ENCODE measurements around the gene MRPL28. TPM values are rescaled to one million over a fixed set of nuclear protein-coding genes. Genes with fewer than 3 reads are reported as not detected.
A peak's percentile ranks its signal among the peaks of the same experiment; 100 is the strongest.
"Not testable (repeated sequence)": the region's sequence is repeated elsewhere in the genome, so short reads cannot be mapped to it uniquely, and the experiment has no call there.

Gene MRPL28
- total RNA-seq, 8 experiments from 2014 or later, result 57.8 to 117 (median 82.2) TPM

- H3K4me1 ChIP-seq (replicated peaks in 1 of 2), result peaks cover 7 to 8% of the 10 kb centered on the region in 2 donors
- no peak overlapping the region for H3K4me3 ChIP-seq
- WGBS, 10 experiments, result 79 to 100% (median 100%) methylated on average over 1 to 6 of the region's 6 CpGs; no CpG with 5 or more reads in 3 of the 10 experiments
- in situ Hi-C loops (cut with MboI; ENCODE audit: low pct_unique_long_range_greater_than_20kb in 2 of 9, low sequenced_read_pairs in 9 of 9, unreplicated experiment in 9 of 9), result no loop called here
- no peak for ATAC-seq (replicated peaks in 6 of 8)
- H3K27ac ChIP-seq, result no peak overlapping the region
These were observed 23.1 kb downstream of the MRPL28 start for GRCh38 chr16:347203-347602.

- ATAC-seq (replicated peaks in 6 of 8), result no peak
- Histone ChIP-seq H3K4me1 (replicated peaks in 1 of 2) (peaks cover 7 to 8% of the 10 kb centered on the region in 2 donors), H3K27ac (no peak overlapping the region), H3K4me3 (no peak overlapping the region)
- 80 to 100% (median 93%) methylated on average over 1 to 7 of the region's 15 CpGs; no CpG with 5 or more reads in 3 of the 10 experiments for WGBS, 10 experiments
- in situ Hi-C loops (cut with MboI; ENCODE audit: low pct_unique_long_range_greater_than_20kb in 2 of 9, low sequenced_read_pairs in 9 of 9, unreplicated experiment in 9 of 9), result no loop called here
These were observed 23.8 kb downstream of the MRPL28 start for GRCh38 chr16:346587-346986.

GRCh38 chr16:345772-346171 lies 24.6 kb downstream of the MRPL28 start:
- Histone ChIP-seq H3K27ac (no peak overlapping the region), H3K4me1 (replicated peaks in 1 of 2) (peaks cover 0 to 2% of the 10 kb centered on the region in 2 donors), H3K4me3 (no peak overlapping the region)
- WGBS, 10 experiments, result 92 to 100% (median 97%) methylated on average over 2 to 10 of the region's 11 CpGs; no CpG with 5 or more reads in 2 of the 10 experiments
- ATAC-seq (replicated peaks in 6 of 8), result no peak
- in situ Hi-C loops (cut with MboI; ENCODE audit: low pct_unique_long_range_greater_than_20kb in 2 of 9, low sequenced_read_pairs in 9 of 9, unreplicated experiment in 9 of 9), result no loop called here

GRCh38 chr16:342455-343213 lies 27.7 kb downstream of the MRPL28 start:
- Histone ChIP-seq H3K27ac (no peak overlapping the region), H3K4me3 (no peak overlapping the region), H3K4me1 (replicated peaks in 1 of 2) (no peaks in the 10 kb centered on the region)
- ATAC-seq (replicated peaks in 6 of 8), result peak in 4 of 8 experiments; percentile 15 to 55 (median 36)
- 73 to 100% (median 95%) methylated on average over 1 to 5 of the region's 18 CpGs; no CpG with 5 or more reads in 2 of the 10 experiments for WGBS, 10 experiments
- in situ Hi-C loops (cut with MboI; ENCODE audit: low pct_unique_long_range_greater_than_20kb in 2 of 9, low sequenced_read_pairs in 9 of 9, unreplicated experiment in 9 of 9), result no loop called here

- H3K4me1 ChIP-seq (replicated peaks in 1 of 2); H3K27ac ChIP-seq; H3K4me3 ChIP-seq; in situ Hi-C loops (cut with MboI; ENCODE audit: low pct_unique_long_range_greater_than_20kb in 2 of 9, low sequenced_read_pairs in 9 of 9, unreplicated experiment in 9 of 9); ATAC-seq (replicated peaks in 6 of 8): not testable (repeated sequence)
- WGBS, 10 experiments, result 92 to 100% (median 100%) methylated on average over 1 to 4 of the region's 13 CpGs; no CpG with 5 or more reads in 7 of the 10 experiments
These were observed 28.4 kb downstream of the MRPL28 start for GRCh38 chr16:341974-342336.

GRCh38 chr16:341095-341973 lies 29.0 kb downstream of the MRPL28 start:
- ATAC-seq (replicated peaks in 6 of 8); H3K27ac ChIP-seq; in situ Hi-C loops (cut with MboI; ENCODE audit: low pct_unique_long_range_greater_than_20kb in 2 of 9, low sequenced_read_pairs in 9 of 9, unreplicated experiment in 9 of 9); H3K4me1 ChIP-seq (replicated peaks in 1 of 2); H3K4me3 ChIP-seq: not testable (repeated sequence)
- 93 to 100% (median 99%) methylated on average over 1 to 10 of the region's 47 CpGs; no CpG with 5 or more reads in 6 of the 10 experiments for WGBS, 10 experiments

- 80 to 100% (median 96%) methylated on average over 1 to 14 of the region's 23 CpGs; no CpG with 5 or more reads in 5 of the 10 experiments for WGBS, 10 experiments
- in situ Hi-C loops (cut with MboI; ENCODE audit: low pct_unique_long_range_greater_than_20kb in 2 of 9, low sequenced_read_pairs in 9 of 9, unreplicated experiment in 9 of 9), result no loop called here
- no peak for ATAC-seq (replicated peaks in 6 of 8)
- Histone ChIP-seq H3K4me3 (no peak overlapping the region), H3K4me1 (replicated peaks in 1 of 2) (no peaks in the 10 kb centered on the region), H3K27ac (no peak overlapping the region)
These were observed 29.8 kb downstream of the MRPL28 start for GRCh38 chr16:340370-341091.

GRCh38 chr16:339680-340079 lies 30.7 kb downstream of the MRPL28 start:
- Histone ChIP-seq H3K27ac (no peak overlapping the region), H3K4me1 (replicated peaks in 1 of 2) (no peaks in the 10 kb centered on the region), H3K4me3 (no peak overlapping the region)
- peak in 3 of 8 experiments; percentile 39 to 55 (median 53) for ATAC-seq (replicated peaks in 6 of 8)
- in situ Hi-C loops (cut with MboI; ENCODE audit: low pct_unique_long_range_greater_than_20kb in 2 of 9, low sequenced_read_pairs in 9 of 9, unreplicated experiment in 9 of 9), result no loop called here
- WGBS, 10 experiments, result 0 to 100% (median 88%) methylated on average over 1 to 3 of the region's 5 CpGs; no CpG with 5 or more reads in 4 of the 10 experiments

GRCh38 chr16:337975-338575 lies 32.3 kb downstream of the MRPL28 start:
- peak in 1 of 8 experiments; percentile 7 for ATAC-seq (replicated peaks in 6 of 8)
- 67 to 100% (median 87%) methylated on average over 1 to 7 of the region's 21 CpGs; no CpG with 5 or more reads in 4 of the 10 experiments for WGBS, 10 experiments
- in situ Hi-C loops (cut with MboI; ENCODE audit: low pct_unique_long_range_greater_than_20kb in 2 of 9, low sequenced_read_pairs in 9 of 9, unreplicated experiment in 9 of 9), result no loop called here
- Histone ChIP-seq H3K27ac (no peak overlapping the region), H3K4me1 (replicated peaks in 1 of 2) (no peaks in the 10 kb centered on the region), H3K4me3 (no peak overlapping the region)

- 80 to 100% (median 89%) methylated on average over 1 to 8 of the region's 10 CpGs; no CpG with 5 or more reads in 4 of the 10 experiments for WGBS, 10 experiments
- peak in 1 of 8 experiments; percentile 8 for ATAC-seq (replicated peaks in 6 of 8)
- in situ Hi-C loops (cut with MboI; ENCODE audit: low pct_unique_long_range_greater_than_20kb in 2 of 9, low sequenced_read_pairs in 9 of 9, unreplicated experiment in 9 of 9), result no loop called here
- Histone ChIP-seq H3K4me3 (no peak overlapping the region), H3K27ac (no peak overlapping the region), H3K4me1 (replicated peaks in 1 of 2) (no peaks in the 10 kb centered on the region)
These were observed 32.9 kb downstream of the MRPL28 start for GRCh38 chr16:337437-337836.

GRCh38 chr16:336269-336668 lies 34.1 kb downstream of the MRPL28 start:
- WGBS, 10 experiments, result 91 to 100% (median 97%) methylated on average over 2 to 6 of the region's 11 CpGs; no CpG with 5 or more reads in 4 of the 10 experiments
- in situ Hi-C loops (cut with MboI; ENCODE audit: low pct_unique_long_range_greater_than_20kb in 2 of 9, low sequenced_read_pairs in 9 of 9, unreplicated experiment in 9 of 9), result no loop called here
- H3K27ac ChIP-seq, result no peak overlapping the region
- peaks cover 7 to 9% of the 10 kb centered on the region in 2 donors for H3K4me1 ChIP-seq (replicated peaks in 1 of 2)
- ATAC-seq (replicated peaks in 6 of 8), result no peak
- no peak overlapping the region for H3K4me3 ChIP-seq

Data from motor neuron (in vitro differentiated cells).